RCC 7860 (cell line): Measurements from ENCODE around the gene TM9SF2.
"Not testable (repeated sequence)": the region's sequence is repeated elsewhere in the genome, so short reads cannot be mapped to it uniquely, and the experiment has no call there.

ENCODE experiments used
- DNase-seq: peaks from one replicate; pipeline ENCODE4 v3.0.0-alpha.2; 2015; ENCODE audit warnings: low spot score
- FAIRE-seq: peaks from 2 replicates; lab custom pipeline; 2012; peaks lifted over from hg19 to GRCh38; lab: Jason Lieb, UNC

The TM9SF2 gene

GRCh38 chr13:99528547-99528946, 27.3 kb downstream of the TM9SF2 start:
- FAIRE-seq (no peak), DNase-seq (no peak)

DNA sequence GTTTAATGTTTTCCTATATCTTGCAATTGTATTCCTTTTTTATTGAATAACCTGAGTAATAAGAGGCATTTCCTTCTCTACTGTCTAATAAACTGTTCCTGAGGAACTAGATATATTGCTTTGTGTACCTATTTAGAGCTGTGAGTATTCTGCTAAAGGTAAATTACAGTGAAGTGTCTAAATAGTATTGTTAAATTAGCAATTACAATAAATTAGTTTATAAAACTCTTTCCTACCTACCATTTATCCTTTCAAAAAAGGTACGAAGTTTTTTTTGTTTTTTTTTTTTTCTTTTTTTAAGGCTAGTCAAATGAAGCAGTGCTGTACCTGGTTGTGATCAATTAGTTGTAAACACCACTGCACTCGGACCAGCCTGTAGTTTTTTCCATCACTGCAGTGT, 34.8 kb downstream of the TM9SF2 start:
- no peak for DNase-seq
- FAIRE-seq = no peak

DNA sequence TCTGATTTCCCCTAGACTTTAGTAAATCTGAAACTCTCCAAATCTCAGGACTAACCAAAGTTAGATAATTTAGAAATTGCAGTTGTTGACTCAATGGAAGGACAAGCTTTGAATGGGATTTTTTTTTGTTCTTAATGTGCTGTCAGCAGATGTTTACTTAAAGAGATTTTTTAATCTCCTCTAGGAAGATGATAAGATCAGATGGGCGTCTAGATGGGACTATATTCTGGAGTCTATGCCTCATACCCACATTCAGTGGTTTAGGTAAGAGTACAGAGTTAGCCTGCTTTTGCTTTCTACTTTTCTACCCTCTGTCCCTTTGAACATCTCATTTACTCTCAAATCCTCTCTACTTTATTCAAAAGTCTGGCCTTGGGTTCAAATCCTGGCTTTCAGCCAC, 39.3 kb downstream of the TM9SF2 start:
- FAIRE-seq (no peak), DNase-seq (no peak)

GRCh38 chr13:99542788-99543406, 41.6 kb downstream of the TM9SF2 start:
- FAIRE-seq (no peak), DNase-seq (no peak)

DNA sequence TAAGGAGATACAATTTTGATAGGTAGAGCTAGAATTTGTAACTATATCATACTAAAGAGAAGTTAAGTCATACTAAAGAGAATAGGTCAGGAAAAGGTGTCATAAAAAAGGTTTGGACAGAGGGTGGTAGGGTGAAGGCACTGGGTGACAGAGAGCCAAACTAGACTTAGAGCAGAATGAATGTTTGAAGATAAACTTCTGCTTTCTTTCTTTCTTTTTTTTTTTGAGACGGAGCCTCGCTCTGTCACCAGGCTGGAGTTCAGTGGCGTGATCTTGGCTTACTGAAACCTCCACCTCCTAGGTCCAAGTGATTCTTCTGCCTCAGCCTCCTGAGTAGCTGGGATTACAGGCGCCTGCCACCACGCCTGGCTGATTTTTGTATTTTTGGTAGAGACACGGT, 44.1 kb downstream of the TM9SF2 start:
- DNase-seq = no peak
- FAIRE-seq = no peak

- no peak for DNase-seq
- FAIRE-seq = no peak
These were observed 44.7 kb downstream of the TM9SF2 start for GRCh38 chr13:99545979-99546378.

DNA sequence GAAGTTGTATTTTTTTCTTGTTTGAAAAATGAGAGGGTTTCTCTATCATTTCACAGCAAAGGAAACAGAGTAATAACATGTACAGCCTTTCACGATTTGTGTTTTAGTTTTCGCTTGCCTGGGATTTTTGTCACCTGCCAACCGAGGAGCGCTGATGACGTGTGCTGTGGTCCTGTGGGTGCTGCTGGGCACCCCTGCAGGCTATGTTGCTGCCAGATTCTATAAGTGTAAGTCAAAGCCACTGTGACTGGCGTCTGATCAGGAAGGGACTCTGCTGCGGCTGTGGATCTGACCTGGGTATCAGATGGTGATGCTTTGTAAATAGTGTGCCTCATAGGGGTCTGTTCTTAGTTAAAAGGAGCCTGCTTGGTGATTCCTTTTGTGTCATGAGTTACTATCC, 45.6 kb downstream of the TM9SF2 start:
- no peak for DNase-seq
- no peak for FAIRE-seq

DNA sequence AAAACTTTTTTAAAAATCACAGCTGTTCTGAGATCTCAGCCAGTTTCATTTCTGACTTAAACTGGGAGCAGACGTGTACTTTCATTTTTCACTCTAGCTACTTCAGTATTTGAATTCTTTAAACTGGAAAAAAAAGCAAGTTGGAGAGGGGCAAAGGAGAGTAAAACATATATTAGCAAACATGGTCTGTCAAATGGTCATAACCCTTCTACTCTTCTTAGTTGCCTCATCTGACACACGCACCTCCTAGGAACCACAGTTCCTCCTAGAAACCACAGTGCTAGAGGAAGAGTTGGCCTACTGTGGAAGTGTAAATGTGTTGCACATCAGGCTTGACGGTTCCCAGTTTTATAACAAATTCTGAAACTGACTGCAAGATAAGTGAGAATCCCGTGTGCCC, 47.2 kb downstream of the TM9SF2 start:
- no peak for DNase-seq

GRCh38 chr13:99553033-99553432, 51.8 kb downstream of the TM9SF2 start:
- peak; percentile 63 for FAIRE-seq
- DNase-seq = peak; percentile 7

More for the DNA sequence above, 47.2 kb downstream of the TM9SF2 start:
- FAIRE-seq = no peak

- DNase-seq = no peak
- no peak for FAIRE-seq
These were observed 53.9 kb downstream of the TM9SF2 start for GRCh38 chr13:99555149-99555548.

- DNase-seq (no peak), FAIRE-seq (no peak)
These were observed 55.7 kb downstream of the TM9SF2 start for GRCh38 chr13:99556867-99557443.

- FAIRE-seq (no peak), DNase-seq (no peak)
These were observed 57.4 kb downstream of the TM9SF2 start for GRCh38 chr13:99558570-99559180.

DNA sequence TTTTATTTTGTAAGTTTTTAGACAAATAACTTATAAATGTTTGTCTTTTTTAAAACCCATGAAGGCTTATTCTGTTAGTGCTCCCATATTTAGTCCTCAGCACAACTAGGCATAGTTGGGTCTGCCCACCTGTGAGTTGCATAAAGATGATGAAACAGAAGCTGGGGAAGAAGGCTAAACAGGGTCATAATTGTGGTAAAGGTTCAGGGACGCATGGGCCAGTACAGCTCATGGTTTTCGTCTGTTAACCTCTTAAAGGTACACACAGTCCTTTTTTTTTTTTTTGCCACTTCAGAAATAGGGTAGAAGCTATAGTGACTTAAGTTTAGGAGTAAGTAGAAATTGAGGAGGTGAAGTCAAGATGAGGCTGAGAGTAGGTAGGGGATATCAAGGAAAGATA, 58.3 kb downstream of the TM9SF2 start:
- DNase-seq = no peak

DNA sequence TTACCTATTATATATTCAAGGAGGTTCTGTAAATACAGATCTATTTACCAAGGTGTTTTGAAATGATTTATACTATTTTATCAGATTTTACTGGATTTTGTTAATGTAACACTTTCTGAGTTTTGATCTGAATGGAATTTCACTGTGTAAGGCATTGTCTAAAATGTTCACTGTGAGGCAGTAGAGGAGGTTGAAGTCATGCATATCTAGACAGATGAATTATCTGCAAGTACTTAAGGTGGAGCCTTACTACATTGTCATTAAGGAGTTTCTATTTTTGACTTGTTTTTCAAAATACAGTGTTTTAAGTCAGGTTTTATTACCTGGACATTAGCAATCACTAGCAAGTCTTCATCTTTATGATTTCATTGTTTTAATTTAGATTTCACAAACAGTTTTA, 62.1 kb downstream of the TM9SF2 start:
- FAIRE-seq (no peak), DNase-seq (no peak)

More for the DNA sequence above, 58.3 kb downstream of the TM9SF2 start:
- FAIRE-seq = no peak

DNA sequence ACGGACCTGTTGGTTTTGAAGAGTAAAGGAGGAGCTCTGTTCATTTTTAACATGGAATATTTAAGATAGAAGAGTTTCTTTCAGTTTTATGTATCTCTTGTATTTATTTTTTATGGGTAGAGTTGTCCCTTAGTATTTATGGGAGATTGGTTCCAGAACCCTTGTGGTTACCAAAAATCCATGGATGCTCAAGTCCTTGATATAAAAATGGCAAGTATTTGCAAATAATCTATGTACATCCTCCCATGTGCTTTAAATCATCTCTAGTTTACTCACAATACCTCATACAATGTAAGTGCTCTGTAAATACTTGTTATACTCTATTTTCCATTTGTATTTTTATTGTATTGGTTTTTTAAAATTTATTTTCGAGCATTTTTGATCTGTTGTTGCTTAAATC, 63.1 kb downstream of the TM9SF2 start:
- DNase-seq = no peak
- no peak for FAIRE-seq

DNA sequence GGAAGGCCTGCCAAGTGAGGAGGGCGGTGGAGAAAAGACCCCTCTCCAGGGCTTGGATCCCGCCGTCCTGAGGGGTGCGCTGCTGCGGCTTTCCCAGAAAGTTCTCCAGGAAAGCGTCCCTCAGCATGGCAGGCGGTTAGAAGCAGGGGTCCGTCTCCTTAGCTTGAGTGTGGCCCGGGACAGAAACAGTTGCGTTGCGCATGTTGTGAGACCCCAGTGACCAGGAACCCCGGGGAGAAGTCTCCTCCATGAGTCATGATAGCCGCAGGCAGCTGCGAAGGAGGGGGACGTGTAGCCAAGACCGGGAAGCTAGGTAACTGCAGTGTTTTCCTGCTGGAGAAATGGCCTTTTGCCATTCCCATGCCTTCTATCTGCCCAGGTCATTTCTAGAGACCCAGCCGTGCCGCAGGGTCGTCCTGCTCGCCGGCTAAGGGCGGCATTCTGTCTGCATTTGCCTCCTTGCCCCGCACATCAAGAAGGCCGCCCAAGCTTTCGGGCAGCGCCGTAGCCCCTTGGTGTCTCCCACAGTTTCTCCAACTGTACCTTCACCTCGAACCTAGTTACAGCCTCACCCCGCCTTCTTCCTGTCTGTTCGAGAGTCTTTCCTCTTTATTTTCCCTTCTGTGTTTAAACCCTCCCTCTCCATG, 64.3 kb downstream of the TM9SF2 start:
- FAIRE-seq = no peak
- no peak for DNase-seq

GRCh38 chr13:99566125-99567083, 65.1 kb downstream of the TM9SF2 start:
- no peak for DNase-seq
- FAIRE-seq = no peak

- DNase-seq, FAIRE-seq: not testable (repeated sequence)
These were observed 67.6 kb downstream of the TM9SF2 start for GRCh38 chr13:99568901-99569300.

DNA sequence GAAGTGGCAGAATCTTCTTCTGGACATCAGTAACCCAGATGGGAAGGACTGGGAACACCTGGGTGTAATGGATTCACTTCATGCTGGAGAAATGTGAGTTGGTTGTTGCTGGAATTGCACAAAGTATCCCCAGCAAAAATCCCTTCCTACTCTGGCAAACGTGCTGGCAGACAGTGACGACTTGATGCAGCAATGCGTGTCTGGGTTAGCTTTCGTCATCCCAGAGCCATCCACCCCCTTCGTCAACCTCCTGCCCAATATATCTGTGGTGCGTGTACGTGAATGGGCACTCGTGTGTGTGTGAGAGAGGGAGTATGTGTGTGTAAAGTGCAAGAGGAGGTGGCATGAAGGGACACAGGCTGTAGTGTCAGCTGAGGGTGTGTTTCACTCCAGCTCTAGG, 70.9 kb downstream of the TM9SF2 start:
- DNase-seq (peak; percentile 91), FAIRE-seq (peak; percentile 89)

DNA sequence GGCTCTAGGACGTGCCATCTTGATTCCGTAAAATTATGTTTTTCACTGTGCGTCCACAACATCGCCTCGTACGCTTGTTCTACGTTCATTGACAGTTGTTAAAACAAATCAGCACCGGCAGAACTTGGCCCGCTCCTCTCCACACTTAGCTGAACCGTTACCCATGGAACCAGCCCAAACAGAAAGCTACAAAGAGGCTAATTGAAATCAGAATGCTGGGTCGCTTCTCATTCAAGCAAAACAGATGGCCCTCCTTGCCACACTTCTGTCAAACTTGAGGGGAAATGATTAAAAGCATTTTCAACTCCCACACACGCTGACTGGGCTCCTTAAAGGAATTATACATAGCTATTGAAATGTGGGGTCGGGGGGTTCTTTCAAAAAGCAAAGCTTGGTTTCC, 71.6 kb downstream of the TM9SF2 start:
- peak; percentile 69 for FAIRE-seq
- peak; percentile 70 for DNase-seq
